ENCODE data around the gene SLC17A4.
A peak's percentile ranks its signal among the peaks of the same experiment; 100 is the strongest.

SLC17A4 gene

GRCh38 chr6:25753079-25753478 lies 1.5 kb upstream of the SLC17A4 start:
- no peak for DNase-seq

GRCh38 chr6:25755483-25755882 lies 941 bp downstream of the SLC17A4 start:
- DNase-seq: no peak

GRCh38 chr6:25756382-25757363 lies 2.1 kb downstream of the SLC17A4 start:
- DNase-seq: no peak

GRCh38 chr6:25757936-25758642 lies 3.5 kb downstream of the SLC17A4 start:
- no peak for DNase-seq

- no peak for DNase-seq
Measured at GRCh38 chr6:25764611-25765010, 10.1 kb downstream of the SLC17A4 start.

- no peak for DNase-seq
Measured at GRCh38 chr6:25768566-25768965, 14.0 kb downstream of the SLC17A4 start.

- no peak for DNase-seq
Measured at GRCh38 chr6:25769983-25770382, 15.4 kb downstream of the SLC17A4 start.

GRCh38 chr6:25774120-25774715 lies 19.7 kb downstream of the SLC17A4 start:
- no peak for DNase-seq

GRCh38 chr6:25777031-25777430 lies 22.5 kb downstream of the SLC17A4 start:
- no peak for DNase-seq

GRCh38 chr6:25777856-25778649 lies 23.5 kb downstream of the SLC17A4 start:
- DNase-seq: no peak

GRCh38 chr6:25781134-25781533 lies 26.6 kb downstream of the SLC17A4 start:
- DNase-seq: no peak

- no peak for DNase-seq
Measured at GRCh38 chr6:25787428-25787827, 32.9 kb downstream of the SLC17A4 start.

GRCh38 chr6:25788305-25788922 lies 33.9 kb downstream of the SLC17A4 start:
- DNase-seq: peak; percentile 61

- no peak for DNase-seq
Measured at GRCh38 chr6:25789475-25789874, 34.9 kb downstream of the SLC17A4 start.

- DNase-seq: no peak
Measured at GRCh38 chr6:25792016-25792415, 37.5 kb downstream of the SLC17A4 start.

- no peak for DNase-seq
Measured at GRCh38 chr6:25793970-25794369, 39.4 kb downstream of the SLC17A4 start.

GRCh38 chr6:25794784-25795183 lies 40.2 kb downstream of the SLC17A4 start:
- no peak for DNase-seq

GRCh38 chr6:25801436-25801835 lies 46.9 kb downstream of the SLC17A4 start:
- no peak for DNase-seq

- no peak for DNase-seq
Measured at GRCh38 chr6:25804804-25805203, 50.3 kb downstream of the SLC17A4 start.

GRCh38 chr6:25815194-25815593 lies 60.7 kb downstream of the SLC17A4 start:
- DNase-seq: no peak

GRCh38 chr6:25816252-25816651 lies 61.7 kb downstream of the SLC17A4 start:
- no peak for DNase-seq

- no peak for DNase-seq
Measured at GRCh38 chr6:25821341-25821740, 66.8 kb downstream of the SLC17A4 start.
